ENCODE measurements around the gene C1orf21. TPM values are rescaled to one million over a fixed set of nuclear protein-coding genes. Genes with fewer than 3 reads are reported as not detected.

The C1orf21 gene
- total and polyA plus RNA-seq, 8 donors: 4.1 to 13.9 (median 7.7) TPM

DNA sequence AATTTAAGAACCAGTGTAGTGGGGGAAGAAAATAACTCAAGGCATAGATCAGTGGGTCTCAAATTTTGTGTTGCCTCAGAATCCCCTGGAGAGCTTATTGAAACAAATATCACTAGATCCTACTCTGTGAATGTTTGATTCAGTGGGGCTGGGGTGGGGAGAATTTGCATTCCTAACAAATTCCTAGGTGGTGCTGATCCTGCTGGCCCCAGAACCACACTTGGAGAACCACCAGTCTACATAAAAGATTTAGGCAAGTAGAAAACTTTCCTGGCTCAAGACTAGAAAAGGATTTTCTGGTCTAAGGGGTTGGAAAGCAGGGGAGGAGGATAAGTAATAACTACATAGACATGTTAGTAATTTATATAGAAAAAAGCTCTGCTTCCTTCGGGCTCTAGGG lies 34.1 kb upstream of the C1orf21 start:
- H3K27me3 ChIP-seq: no peaks in the 10 kb centered on the region
- 85 to 96% methylated on average over 1 of the region's 1 CpG for WGBS, 2 donors
- no peak for FAIRE-seq
- no peak for TF ChIP-seq CTCF (IDR thresholded peaks at IDR 0.05)
- intact Hi-C loops (cut with DNase I): no loop called here
- no peaks in the 10 kb centered on the region for H3K9me3 ChIP-seq
- H3K4me3 ChIP-seq: no peak overlapping the region
- H3K36me3 ChIP-seq: no peaks in the 10 kb centered on the region
- DNase-seq: no peak
- no peaks in the 10 kb centered on the region for H3K4me1 ChIP-seq
- H3K27ac ChIP-seq: no peak overlapping the region
- no peak for ATAC-seq

DNA sequence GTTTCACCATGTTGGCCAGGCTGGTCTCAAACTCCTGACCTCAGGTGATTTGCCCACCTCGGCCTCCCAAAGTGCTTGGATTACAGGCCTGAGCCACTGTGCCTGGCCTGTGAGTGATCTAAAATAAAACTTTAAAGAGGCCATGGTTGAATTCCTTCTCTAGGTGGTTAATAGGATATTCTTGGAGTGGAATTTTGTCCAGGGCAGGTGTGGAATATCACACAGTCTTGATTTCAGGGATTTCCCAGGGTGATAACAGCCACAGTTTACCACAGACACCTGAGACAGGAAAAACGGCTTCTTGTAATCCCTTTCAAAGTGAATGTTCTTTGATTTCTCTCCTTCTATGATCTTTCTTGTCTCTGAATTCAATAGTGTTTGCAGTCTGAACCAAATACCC lies 32.1 kb upstream of the C1orf21 start:
- Histone ChIP-seq H3K9me3 (no peaks in the 10 kb centered on the region), H3K36me3 (no peaks in the 10 kb centered on the region), H3K27me3 (no peaks in the 10 kb centered on the region), H3K4me3 (no peak overlapping the region), H3K4me1 (no peaks in the 10 kb centered on the region), H3K27ac (no peak overlapping the region)
- no peak for ATAC-seq
- no peak for FAIRE-seq
- intact Hi-C loops (cut with DNase I): no loop called here
- no peak for TF ChIP-seq CTCF (IDR thresholded peaks at IDR 0.05)
- DNase-seq: no peak
- WGBS, 2 donors: 65 to 67% methylated on average over 2 of the region's 2 CpGs

DNA sequence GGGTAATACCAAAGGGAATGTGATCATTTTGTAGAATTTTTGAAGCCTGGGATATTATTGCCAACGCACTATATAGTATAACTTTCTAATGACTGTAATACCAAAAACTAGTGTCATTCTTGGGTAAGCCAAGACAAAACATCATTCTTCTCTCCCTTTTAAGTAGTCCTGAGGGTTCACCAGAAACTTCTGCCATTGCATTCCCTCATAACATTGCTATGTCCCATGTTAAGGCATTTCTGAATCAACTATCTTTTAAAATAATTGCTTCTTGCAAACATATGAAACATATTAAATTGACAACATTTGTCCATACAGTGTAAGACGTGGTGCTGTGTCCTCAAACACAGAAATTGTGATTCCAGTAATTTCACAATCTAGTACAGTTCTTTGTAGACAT lies 29.9 kb upstream of the C1orf21 start:
- Histone ChIP-seq H3K4me3 (no peak overlapping the region), H3K4me1 (no peaks in the 10 kb centered on the region), H3K9me3 (no peaks in the 10 kb centered on the region), H3K27ac (no peak overlapping the region), H3K36me3 (no peaks in the 10 kb centered on the region), H3K27me3 (no peaks in the 10 kb centered on the region)
- no peak for FAIRE-seq
- DNase-seq: no peak
- intact Hi-C loops (cut with DNase I): no loop called here
- 91 to 94% methylated on average over 2 of the region's 2 CpGs for WGBS, 2 donors
- TF ChIP-seq CTCF (IDR thresholded peaks at IDR 0.05): no peak
- no peak for ATAC-seq

DNA sequence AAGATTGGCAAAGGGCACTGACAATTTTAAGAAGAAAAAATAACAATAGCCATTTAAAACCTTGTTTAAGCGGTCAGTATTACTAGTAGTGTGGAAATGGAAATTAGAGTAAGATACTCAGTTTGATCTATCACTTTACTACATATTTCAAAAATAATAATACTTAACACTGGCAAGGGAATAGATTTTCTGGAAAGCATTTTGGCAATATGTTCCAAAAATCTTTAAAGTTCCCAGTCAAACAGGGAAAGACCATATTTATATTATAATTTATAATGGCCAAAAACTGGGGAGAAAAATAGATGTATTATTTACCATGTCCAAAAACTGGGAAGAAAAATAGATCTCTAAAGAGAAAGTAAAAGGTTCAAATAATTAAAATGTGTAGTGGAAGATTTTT lies 28.6 kb upstream of the C1orf21 start:
- no peaks in the 10 kb centered on the region for H3K9me3 ChIP-seq
- WGBS, 2 donors: 95 to 98% methylated on average over 1 of the region's 1 CpG
- H3K27ac ChIP-seq: no peak overlapping the region
- H3K4me1 ChIP-seq: no peaks in the 10 kb centered on the region
- ATAC-seq (no peak), DNase-seq (no peak), FAIRE-seq (no peak)
- intact Hi-C loops (cut with DNase I): no loop called here
- H3K4me3 ChIP-seq: no peak overlapping the region
- H3K27me3 ChIP-seq: no peaks in the 10 kb centered on the region
- no peak for TF ChIP-seq CTCF (IDR thresholded peaks at IDR 0.05)
- H3K36me3 ChIP-seq: no peaks in the 10 kb centered on the region

DNA sequence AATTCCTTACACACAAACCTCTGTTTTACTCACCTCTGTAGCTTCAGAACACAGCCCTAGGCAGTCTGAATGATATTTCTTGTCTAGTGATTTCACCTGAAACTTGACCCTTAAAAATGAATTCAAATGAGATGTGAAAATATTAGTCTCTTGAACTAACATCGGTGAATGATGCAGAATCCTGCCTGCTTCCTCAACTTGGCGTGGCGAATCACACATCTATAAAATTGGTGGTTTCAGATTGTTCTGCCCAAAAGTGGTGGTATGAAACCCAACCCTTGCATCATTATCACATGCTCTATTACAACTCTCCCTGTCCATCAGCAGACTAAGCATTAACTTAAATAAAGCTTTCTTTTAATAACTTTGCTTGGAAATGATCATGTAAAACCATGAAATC lies 26.9 kb upstream of the C1orf21 start:
- no peak for FAIRE-seq
- intact Hi-C loops (cut with DNase I): no loop called here
- H3K4me3 ChIP-seq: no peak overlapping the region

More for the DNA sequence above, 26.9 kb upstream of the C1orf21 start:
- H3K27ac ChIP-seq: no peak overlapping the region
- whole genome bisulfite sequencing, 2 donors: 96 to 97% methylated on average over 3 of the region's 3 CpGs
- no peak for TF ChIP-seq CTCF (IDR thresholded peaks at IDR 0.05)
- no peaks in the 10 kb centered on the region for H3K4me1 ChIP-seq
- H3K27me3 ChIP-seq: no peaks in the 10 kb centered on the region
- no peaks in the 10 kb centered on the region for H3K9me3 ChIP-seq
- ATAC-seq (no peak), DNase-seq (no peak)
- H3K36me3 ChIP-seq: no peaks in the 10 kb centered on the region
